HL-60 (cell line): ENCODE data around the gene MSH2.
"Not testable (repeated sequence)": the region's sequence is repeated elsewhere in the genome, so short reads cannot be mapped to it uniquely, and the experiment has no call there.

Experiments
- DNase-seq, 2 experiments: peaks; one replicate each; pipeline ENCODE4 v3.0.0-alpha.2; 2010 to 2020; ENCODE audit warnings: low read depth in 1 of 2, low spot score in 1 of 2
- H3K27ac ChIP-seq: fragments of 250-450 bp; sonication (Bioruptor Pico); replicated peaks from 2 replicates; pipeline ENCODE4 v1.5.1; 2020; ENCODE audit warnings: mild to moderate bottlenecking, moderate library complexity
- H3K27me3 ChIP-seq: fragments of 250-450 bp; sonication (Bioruptor Pico); 2 replicates; pipeline ENCODE4 v1.5.1; 2021; ENCODE audit warnings: mild to moderate bottlenecking, moderate library complexity; ENCODE audit not compliant: insufficient read depth, poor library complexity, severe bottlenecking
- H3K4me3 ChIP-seq: replicated peaks from 2 replicates; pipeline ENCODE4 v1.5.1; 2011; ENCODE audit warnings: mild to moderate bottlenecking, control low read depth, low read length; ENCODE audit not compliant: insufficient read depth
- CTCF ChIP-seq: IDR thresholded peaks from one replicate; pipeline ENCODE4 v1.5.1; 2011; ENCODE audit warnings: low read length, control low read depth, inconsistent platforms; ENCODE audit not compliant: insufficient read depth
- GABPA ChIP-seq: IDR thresholded peaks from 2 replicates; pipeline ENCODE4 v1.6.1; 2012; ENCODE audit warnings: low read depth
- POLR2AphosphoS5 ChIP-seq: IDR thresholded peaks from 2 replicates; pipeline ENCODE4 v1.6.1; 2012; ENCODE audit warnings: low read depth
- REST ChIP-seq: IDR thresholded peaks from 2 replicates; pipeline ENCODE4 v1.6.1; 2012; ENCODE audit warnings: low read depth; ENCODE audit not compliant: insufficient replicate concordance
- SPI1 ChIP-seq: IDR thresholded peaks from 2 replicates; pipeline ENCODE4 v1.6.1; 2012; ENCODE audit warnings: low read depth, mild to moderate bottlenecking, borderline replicate concordance

Gene MSH2

GRCh38 chr2:47438106-47438505 lies 35.1 kb downstream of the MSH2 start:
- Histone ChIP-seq H3K27ac (no peak overlapping the region), H3K4me3 (no peak overlapping the region), H3K27me3 (no peaks in the 10 kb centered on the region)
- peak in 1 of 2 experiments; percentile 15 for DNase-seq
- TF ChIP-seq POLR2AphosphoS5 (no peak), SPI1 (no peak), GABPA (no peak), REST (no peak), CTCF (no peak)

- no peaks in the 10 kb centered on the region for H3K27me3 ChIP-seq
- no peak overlapping the region for H3K27ac ChIP-seq
- DNase-seq, result no peak
- TF ChIP-seq REST (no peak), GABPA (no peak), CTCF (no peak), POLR2AphosphoS5 (no peak), SPI1 (no peak)
- H3K4me3 ChIP-seq, result no peak overlapping the region
These were observed 35.8 kb downstream of the MSH2 start for GRCh38 chr2:47438783-47439182.

- Histone ChIP-seq H3K27ac (no peak overlapping the region), H3K4me3 (no peak overlapping the region), H3K27me3 (no peaks in the 10 kb centered on the region)
- TF ChIP-seq GABPA, result no peak
- DNase-seq, result no peak
These were observed 48.8 kb downstream of the MSH2 start for GRCh38 chr2:47451790-47452189.

- H3K4me3 ChIP-seq, result no peak overlapping the region
- no peaks in the 10 kb centered on the region for H3K27me3 ChIP-seq
- TF ChIP-seq GABPA (no peak), POLR2AphosphoS5 (no peak), REST (no peak), SPI1 (no peak), CTCF (no peak)
- DNase-seq, result no peak
- no peak overlapping the region for H3K27ac ChIP-seq
These were observed 49.8 kb downstream of the MSH2 start for GRCh38 chr2:47452761-47453160.

GRCh38 chr2:47454818-47455217 lies 51.9 kb downstream of the MSH2 start:
- H3K27me3 ChIP-seq, H3K4me3 ChIP-seq, DNase-seq, H3K27ac ChIP-seq: not testable (repeated sequence)
